ENCODE data around the gene RNF207. TPM values are rescaled to one million over a fixed set of nuclear protein-coding genes. Genes with fewer than 3 reads are reported as not detected.

The RNF207 gene
- total and polyA plus RNA-seq, 2 of the 8 experiments (the other 6 are each of a cell fraction or from before 2014, with no cell fraction given), result 3.9 to 5.4 TPM

DNA sequence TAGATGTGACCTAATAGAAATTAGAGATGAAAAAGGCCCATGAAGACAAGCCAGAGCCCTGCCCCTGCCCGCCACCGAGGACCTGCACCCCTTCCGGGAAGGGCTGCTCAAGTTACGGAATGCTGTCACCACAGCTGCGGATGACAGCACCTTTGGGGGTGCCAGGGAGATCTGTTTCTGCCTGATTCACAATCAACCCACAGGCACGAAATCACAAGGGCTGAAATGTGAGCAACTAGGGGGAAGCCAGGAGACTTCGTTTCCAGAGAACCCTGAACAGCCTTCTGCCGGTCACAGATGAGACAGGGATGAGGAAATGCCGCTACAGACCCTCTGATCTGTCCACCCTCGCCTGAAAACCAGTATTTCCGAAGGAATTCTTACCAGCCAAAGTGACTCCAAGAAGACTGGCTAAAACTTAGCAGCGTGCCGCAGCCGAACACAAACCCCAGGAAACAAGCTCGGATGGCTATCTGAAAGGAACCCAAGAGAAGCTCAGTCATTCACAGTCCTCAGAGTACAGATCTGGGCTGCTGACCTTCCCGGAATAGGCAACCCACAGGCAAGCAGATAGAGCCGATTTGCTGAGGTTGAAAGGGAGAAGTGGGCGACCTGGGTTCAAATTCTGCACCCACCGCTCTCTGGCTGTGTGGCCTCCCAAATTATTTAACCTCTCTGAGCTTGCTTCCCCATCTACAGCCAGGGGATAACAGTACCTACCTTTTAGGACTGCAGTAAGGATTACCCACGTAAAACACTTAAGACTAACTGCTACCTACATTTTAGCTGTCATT, 28.8 kb downstream of the RNF207 start:
- H3K9me3 ChIP-seq (ENCODE audit: insufficient read depth in 2 of 2, low read depth in 1 of 2, low read length in 1 of 2), result no peaks in the 10 kb centered on the region
- H2BK15ac ChIP-seq (ENCODE audit: low read length), result no peak overlapping the region
- no peak overlapping the region for H2BK5ac ChIP-seq (ENCODE audit: low read depth, low read length)
- H4K91ac ChIP-seq (replicated peaks; ENCODE audit: insufficient read length, low read length), result no peak overlapping the region
- H3K27me3 ChIP-seq (replicated peaks in 1 of 4; ENCODE audit: control insufficient read depth in 3 of 4, extremely low read depth in 1 of 4, insufficient read depth in 3 of 4, low read length in 3 of 4), result no peaks in the 10 kb centered on the region
- H3K56ac ChIP-seq (replicated peaks; ENCODE audit: insufficient read length, low read depth, low read length), result no peak overlapping the region
- WGBS, 2 experiments (ENCODE audit: extremely low coverage in 1 of 2, insufficient coverage in 1 of 2, insufficient read length in 1 of 2, insufficient replicate concordance in 2 of 2, low coverage in 1 of 2, low lambda C conversion rate in 2 of 2, missing lambda C conversion rate in 1 of 2), result 67% methylated on average over 20 of the region's 20 CpGs; no CpG with 5 or more reads in 1 of the 2 experiments
- H3K18ac ChIP-seq (ENCODE audit: extremely low read depth, low read length), result no peak overlapping the region
- H3K4me3 ChIP-seq (ENCODE audit: extremely low read depth in 1 of 4, insufficient read depth in 2 of 4, low read depth in 3 of 4, low read length in 4 of 4), result peak overlapping the region; percentile 77 to 94 (median 86)
- H3K23ac ChIP-seq (ENCODE audit: insufficient read length), result no peak overlapping the region
- FAIRE-seq (no peak), DNase-seq (ENCODE audit: low read depth in 1 of 2, low spot score in 2 of 2) (no peak)
- no peak overlapping the region for H2BK12ac ChIP-seq (ENCODE audit: low read depth, low read length)
- H2AFZ ChIP-seq (ENCODE audit: low read length), result no peak overlapping the region
- H2BK120ac ChIP-seq (replicated peaks; ENCODE audit: low read depth, low read length), result no peak overlapping the region
- peak overlapping the region; percentile 2; the same call in 1 of the 2 replicates for H3K27ac ChIP-seq (ENCODE audit: low read depth, low read length)
- CTCF ChIA-PET (ENCODE audit: partially characterized antibody), result interaction anchor here (0.8 to 19.1 kb wide), 9 partner anchors 9 to 113 kb away, joined by 3 to 353 read pairs (median 5); partner anchors contain the start of genes RNF207 and RPL22
- H3K4me1 ChIP-seq (replicated peaks in 1 of 4; ENCODE audit: control insufficient read depth in 3 of 4, insufficient read depth in 4 of 4, low read length in 3 of 4), result peaks cover 0 to 20% (median 15%) of the 10 kb centered on the region in 4 experiments; a peak in 6 of 7 replicates
- 0 out of 2 replicates have a peak, but pooled peaks cover 5% of the 10 kb centered on the region for H3K23me2 ChIP-seq (ENCODE audit: low read depth, low read length)
- peak overlapping the region; percentile 65 to 96 (median 94) for H3K9ac ChIP-seq (replicated peaks in 1 of 4; ENCODE audit: extremely low read depth in 1 of 4, low read depth in 3 of 4, low read length in 3 of 4)
- no peak overlapping the region for H2AK5ac ChIP-seq (ENCODE audit: low read depth, low read length)
- no peak overlapping the region for H3K4ac ChIP-seq (replicated peaks; ENCODE audit: insufficient read length, low read depth, low read length)
- no peak overlapping the region for H4K8ac ChIP-seq (ENCODE audit: extremely low read depth, insufficient read depth, low read length)
- H3K79me1 ChIP-seq (ENCODE audit: low read depth, low read length), result peaks cover 10% of the 10 kb centered on the region
- peaks cover 12 to 13% of the 10 kb centered on the region in 2 experiments for H4K20me1 ChIP-seq (replicated peaks in 1 of 2; ENCODE audit: control insufficient read depth in 1 of 2, insufficient read depth in 2 of 2, low read length in 2 of 2)
- H3K14ac ChIP-seq (ENCODE audit: insufficient read length), result no peak overlapping the region
- peaks cover 6 to 40% of the 10 kb centered on the region in 2 experiments for H3K79me2 ChIP-seq (ENCODE audit: control insufficient read depth in 1 of 2, insufficient read depth in 2 of 2, low read length in 2 of 2)
- no peak overlapping the region for H4K5ac ChIP-seq (ENCODE audit: insufficient read length, low read depth, low read length)
- TF ChIP-seq EP300 (IDR thresholded peaks at IDR 0.05; ENCODE audit: borderline replicate concordance in 1 of 2, low read depth in 2 of 2, low read length in 2 of 2) (no peak), RAD21 (IDR thresholded peaks at IDR 0.05 in 1 of 2, conservative IDR thresholded peaks at IDR 0.05 in 1 of 2; ENCODE audit: low read depth in 2 of 2, low read length in 2 of 2) (no peak)
- POLR2A ChIA-PET (ENCODE audit: partially characterized antibody), result interaction anchor here (1.0 to 6.9 kb wide), 11 partner anchors 9 to 113 kb away, joined by 3 to 78 read pairs (median 6); partner anchors contain the start of genes HES3 and RNF207
- peaks cover 13 to 42% (median 28%) of the 10 kb centered on the region in 4 experiments; a peak in 6 of 8 replicates for H3K36me3 ChIP-seq (ENCODE audit: control insufficient read depth in 2 of 4, insufficient read depth in 4 of 4, low read length in 3 of 4)
- H2BK20ac ChIP-seq (ENCODE audit: low read length), result no peak overlapping the region
- H3K4me2 ChIP-seq (ENCODE audit: insufficient read depth in 1 of 2, low read depth in 2 of 2, low read length in 2 of 2), result peak overlapping the region; percentile 80 to 85
